HEK293 (cell line): Measurements from ENCODE around the gene ACAA1.

ENCODE experiments used
- CTCF ChIP-seq: fragments of 450-650 bp; formaldehyde crosslinking; IDR thresholded peaks from 2 replicates; pipeline ENCODE4 v1.5.1; 2016; ENCODE audit warnings: missing biosample characterization, missing genetic modification characterization
- PATZ1 ChIP-seq: fragments of 450-650 bp; formaldehyde crosslinking; IDR thresholded peaks from 2 replicates; pipeline ENCODE4 v1.5.1; 2016; ENCODE audit warnings: missing biosample characterization, missing genetic modification characterization
- REST ChIP-seq: fragments of 450-650 bp; formaldehyde crosslinking; IDR thresholded peaks from 2 replicates; pipeline ENCODE4 v1.5.1; 2016; ENCODE audit warnings: missing biosample characterization, missing genetic modification characterization
- ZBTB17 ChIP-seq: fragments of 450-650 bp; formaldehyde crosslinking; IDR thresholded peaks from 2 replicates; pipeline ENCODE4 v1.5.1; 2016; ENCODE audit warnings: missing biosample characterization, missing genetic modification characterization
- ZNF202 ChIP-seq: fragments of 450-650 bp; formaldehyde crosslinking; IDR thresholded peaks from 2 replicates; pipeline ENCODE4 v1.5.1; 2016; ENCODE audit warnings: missing biosample characterization, missing genetic modification characterization, borderline replicate concordance
- ZNF24 ChIP-seq: fragments of 450-650 bp; formaldehyde crosslinking; IDR thresholded peaks from 2 replicates; pipeline ENCODE4 v1.5.1; 2016; ENCODE audit warnings: missing biosample characterization, missing genetic modification characterization
- ZNF274 ChIP-seq, 2 experiments: fragments of 200-500 bp in 1 of 2; fragments of 450-650 bp in 1 of 2; sonication (Bioruptor generic) in 1 of 2; formaldehyde crosslinking in 1 of 2; IDR thresholded peaks; 2 replicates each; pipeline versions ENCODE4 v1.5.1 to v1.6.1; 2014 to 2016; ENCODE audit warnings: borderline replicate concordance in 1 of 2, inconsistent platforms in 1 of 2, low read length in 1 of 2, missing biosample characterization in 1 of 2, missing genetic modification characterization in 1 of 2
- ZNF513 ChIP-seq: fragments of 450-650 bp; IDR thresholded peaks from 2 replicates; pipeline ENCODE4 v1.5.1; 2018; ENCODE audit warnings: missing biosample characterization, missing genetic modification characterization
- ZNF530 ChIP-seq: fragments of 450-650 bp; formaldehyde crosslinking; IDR thresholded peaks from 2 replicates; pipeline ENCODE4 v1.5.1; 2016; ENCODE audit warnings: low read depth, missing biosample characterization, missing genetic modification characterization

DNA sequence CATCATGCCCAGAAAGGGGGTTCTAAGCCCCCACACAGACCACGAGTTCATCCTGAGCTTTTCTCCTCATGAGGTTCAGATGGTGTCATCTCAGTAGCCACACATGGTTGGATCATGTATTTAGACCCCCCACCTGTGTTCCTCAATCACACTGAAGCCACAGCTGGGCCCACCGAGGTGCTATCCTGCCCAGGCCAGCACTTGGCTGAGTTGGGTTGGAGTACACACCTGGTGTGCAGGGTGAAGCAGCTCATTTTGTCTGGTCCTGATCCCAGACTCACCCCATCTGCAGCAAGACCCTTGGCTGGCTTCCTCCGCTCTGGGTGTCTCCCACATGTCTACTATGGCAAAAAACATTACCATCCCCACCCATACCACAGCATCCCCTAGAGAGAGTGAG lies 41.9 kb downstream of the ACAA1 start:
- TF ChIP-seq CTCF (tag by site-specific recombination) (no peak), REST (tag by site-specific recombination) (no peak), ZNF513 (no peak), ZNF274 (IDR thresholded peaks at IDR 0.05; ENCODE audit: low read length) (no peak), ZNF274 (tag by site-specific recombination; IDR thresholded peaks at IDR 0.05; ENCODE audit: borderline replicate concordance) (no peak), ZBTB17 (tag by site-specific recombination) (no peak), ZNF202 (tag by site-specific recombination) (no peak), ZNF24 (tag by site-specific recombination) (no peak), ZNF530 (no peak), PATZ1 (tag by site-specific recombination) (no peak)
